Fibroblast of pulmonary artery (primary cell): Measurements from ENCODE around the gene UBE4B.
A peak's percentile ranks its signal among the peaks of the same experiment; 100 is the strongest.

ENCODE experiments used
- DNase-seq: peaks from one replicate; pipeline ENCODE4 v3.0.0-alpha.2; 2010; ENCODE audit warnings: low read depth
- H3K4me3 ChIP-seq: replicated peaks from 2 replicates; pipeline ENCODE4 v1.5.1; 2011; ENCODE audit warnings: low read depth, mild to moderate bottlenecking, control low read depth, low read length, moderate library complexity
- CTCF ChIP-seq: IDR thresholded peaks from 2 replicates; pipeline ENCODE4 v1.5.1; 2011; ENCODE audit warnings: mild to moderate bottlenecking, control low read depth, low read length, inconsistent platforms; ENCODE audit errors: missing control alignments

Gene UBE4B

GRCh38 chr1:10113501-10113900, 80.7 kb downstream of the UBE4B start:
- TF ChIP-seq CTCF = no peak
- H3K4me3 ChIP-seq = no peak overlapping the region
- no peak for DNase-seq

GRCh38 chr1:10114746-10115145, 82.0 kb downstream of the UBE4B start:
- no peak for TF ChIP-seq CTCF
- H3K4me3 ChIP-seq = no peak overlapping the region
- no peak for DNase-seq

GRCh38 chr1:10117132-10117531, 84.4 kb downstream of the UBE4B start:
- TF ChIP-seq CTCF = no peak
- H3K4me3 ChIP-seq = no peak overlapping the region
- DNase-seq = no peak

GRCh38 chr1:10117865-10118264, 85.1 kb downstream of the UBE4B start:
- no peak for TF ChIP-seq CTCF
- no peak for DNase-seq
- H3K4me3 ChIP-seq = no peak overlapping the region

- H3K4me3 ChIP-seq = no peak overlapping the region
- TF ChIP-seq CTCF = no peak
- no peak for DNase-seq
These were observed 88.9 kb downstream of the UBE4B start for GRCh38 chr1:10121688-10122087.

- DNase-seq = peak; percentile 28
- H3K4me3 ChIP-seq = no peak overlapping the region
- TF ChIP-seq CTCF = no peak
These were observed 90.2 kb downstream of the UBE4B start for GRCh38 chr1:10122926-10123325.

DNA sequence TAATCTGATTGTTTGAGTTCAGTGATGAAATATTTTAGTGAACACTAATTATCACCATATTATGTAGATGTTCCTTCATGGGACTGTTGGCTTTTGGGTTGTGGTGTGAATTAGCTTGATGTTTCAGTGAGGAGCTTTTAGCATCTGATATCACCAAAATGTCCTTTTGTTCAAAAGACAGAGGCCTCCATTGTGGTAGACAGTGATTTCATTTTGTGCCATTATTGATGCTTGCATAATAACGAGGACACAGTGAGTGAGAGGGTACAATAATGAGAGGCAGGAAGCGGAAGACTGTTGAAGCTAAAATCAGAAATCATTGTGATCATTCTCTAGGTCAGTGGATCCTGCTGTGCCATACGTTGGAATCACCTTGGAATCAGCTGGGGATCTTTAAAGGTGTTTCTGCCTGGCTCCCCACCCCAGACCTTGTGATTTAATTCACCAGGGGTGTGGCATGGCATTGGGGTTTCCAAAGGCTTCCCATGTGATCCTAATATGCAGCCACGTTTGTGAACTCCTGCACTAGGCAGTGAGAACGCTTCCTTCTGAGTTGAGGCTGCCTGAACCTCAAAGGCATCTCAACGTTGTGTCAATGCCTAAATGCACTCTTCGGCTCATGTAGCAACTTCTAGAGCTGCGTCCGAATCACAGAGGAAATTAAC, 95.5 kb downstream of the UBE4B start:
- DNase-seq = no peak
- no peak overlapping the region for H3K4me3 ChIP-seq
- TF ChIP-seq CTCF = no peak
